GM23338 (cell line): ENCODE results near the gene RC3H2.

Experiments
- CTCF ChIP-seq, 2 experiments: fragments of 200-600 bp in 1 of 2; sonication (generic) in 1 of 2; conservative IDR thresholded peaks; 2 replicates each; pipeline versions ENCODE4 v1.5.1 to v1.6.1; 2016 to 2017; ENCODE audit warnings: antibody characterized with exemption in 2 of 2, low read depth in 2 of 2, mild to moderate bottlenecking in 2 of 2, moderate library complexity in 1 of 2
- EZH2phosphoT487 ChIP-seq: fragments of 200-600 bp; sonication (generic); IDR thresholded peaks from one replicate; pipeline ENCODE4 v1.8.1; 2018; ENCODE audit warnings: antibody characterized with exemption; ENCODE audit not compliant: unreplicated experiment
- NANOG ChIP-seq: IDR thresholded peaks from 2 replicates; pipeline ENCODE4 v1.6.1; 2016; ENCODE audit warnings: antibody characterized with exemption, borderline replicate concordance
- POLR2AphosphoS5 ChIP-seq: IDR thresholded peaks from 2 replicates; pipeline ENCODE4 v1.6.1; 2016; ENCODE audit warnings: antibody characterized with exemption, low read depth
- TF ChIP-seq, protein P1 (sequence below): IDR thresholded peaks from one replicate; pipeline ENCODE4 v1.6.1; 2018; ENCODE audit warnings: antibody characterized with exemption; ENCODE audit not compliant: unreplicated experiment
- TF ChIP-seq, protein P2 (sequence below): IDR thresholded peaks from 2 replicates; pipeline ENCODE4 v1.6.1; 2016; ENCODE audit warnings: antibody characterized with exemption

- TF ChIP-seq CTCF (conservative IDR thresholded peaks at IDR 0.05; ENCODE audit: low read depth in 2 of 2) (no peak), POLR2AphosphoS5 (no peak), EZH2phosphoT487 (no peak), NANOG (no peak)
- TF ChIP-seq, protein P1, sequence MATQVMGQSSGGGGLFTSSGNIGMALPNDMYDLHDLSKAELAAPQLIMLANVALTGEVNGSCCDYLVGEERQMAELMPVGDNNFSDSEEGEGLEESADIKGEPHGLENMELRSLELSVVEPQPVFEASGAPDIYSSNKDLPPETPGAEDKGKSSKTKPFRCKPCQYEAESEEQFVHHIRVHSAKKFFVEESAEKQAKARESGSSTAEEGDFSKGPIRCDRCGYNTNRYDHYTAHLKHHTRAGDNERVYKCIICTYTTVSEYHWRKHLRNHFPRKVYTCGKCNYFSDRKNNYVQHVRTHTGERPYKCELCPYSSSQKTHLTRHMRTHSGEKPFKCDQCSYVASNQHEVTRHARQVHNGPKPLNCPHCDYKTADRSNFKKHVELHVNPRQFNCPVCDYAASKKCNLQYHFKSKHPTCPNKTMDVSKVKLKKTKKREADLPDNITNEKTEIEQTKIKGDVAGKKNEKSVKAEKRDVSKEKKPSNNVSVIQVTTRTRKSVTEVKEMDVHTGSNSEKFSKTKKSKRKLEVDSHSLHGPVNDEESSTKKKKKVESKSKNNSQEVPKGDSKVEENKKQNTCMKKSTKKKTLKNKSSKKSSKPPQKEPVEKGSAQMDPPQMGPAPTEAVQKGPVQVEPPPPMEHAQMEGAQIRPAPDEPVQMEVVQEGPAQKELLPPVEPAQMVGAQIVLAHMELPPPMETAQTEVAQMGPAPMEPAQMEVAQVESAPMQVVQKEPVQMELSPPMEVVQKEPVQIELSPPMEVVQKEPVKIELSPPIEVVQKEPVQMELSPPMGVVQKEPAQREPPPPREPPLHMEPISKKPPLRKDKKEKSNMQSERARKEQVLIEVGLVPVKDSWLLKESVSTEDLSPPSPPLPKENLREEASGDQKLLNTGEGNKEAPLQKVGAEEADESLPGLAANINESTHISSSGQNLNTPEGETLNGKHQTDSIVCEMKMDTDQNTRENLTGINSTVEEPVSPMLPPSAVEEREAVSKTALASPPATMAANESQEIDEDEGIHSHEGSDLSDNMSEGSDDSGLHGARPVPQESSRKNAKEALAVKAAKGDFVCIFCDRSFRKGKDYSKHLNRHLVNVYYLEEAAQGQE: no peak
- TF ChIP-seq, protein P2, sequence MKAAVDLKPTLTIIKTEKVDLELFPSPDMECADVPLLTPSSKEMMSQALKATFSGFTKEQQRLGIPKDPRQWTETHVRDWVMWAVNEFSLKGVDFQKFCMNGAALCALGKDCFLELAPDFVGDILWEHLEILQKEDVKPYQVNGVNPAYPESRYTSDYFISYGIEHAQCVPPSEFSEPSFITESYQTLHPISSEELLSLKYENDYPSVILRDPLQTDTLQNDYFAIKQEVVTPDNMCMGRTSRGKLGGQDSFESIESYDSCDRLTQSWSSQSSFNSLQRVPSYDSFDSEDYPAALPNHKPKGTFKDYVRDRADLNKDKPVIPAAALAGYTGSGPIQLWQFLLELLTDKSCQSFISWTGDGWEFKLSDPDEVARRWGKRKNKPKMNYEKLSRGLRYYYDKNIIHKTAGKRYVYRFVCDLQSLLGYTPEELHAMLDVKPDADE: no peak
Observed at GRCh38 chr9:122812736-122813135, 92.4 kb downstream of the RC3H2 start.
